GM21367 (cell line): ENCODE results near the gene ANO5.
"Not testable (repeated sequence)": the region's sequence is repeated elsewhere in the genome, so short reads cannot be mapped to it uniquely, and the experiment has no call there.

Experiments used
- ATAC-seq: cut with Tn5 transposase; IDR thresholded peaks from one replicate; pipeline ENCODE4 v1.9.1; 2021; ENCODE audit not compliant: unreplicated experiment

The ANO5 gene

GRCh38 chr11:22197139-22198005, 4.5 kb downstream of the ANO5 start:
- ATAC-seq = no peak

GRCh38 chr11:22199243-22199642, 6.4 kb downstream of the ANO5 start:
- ATAC-seq = no peak

DNA sequence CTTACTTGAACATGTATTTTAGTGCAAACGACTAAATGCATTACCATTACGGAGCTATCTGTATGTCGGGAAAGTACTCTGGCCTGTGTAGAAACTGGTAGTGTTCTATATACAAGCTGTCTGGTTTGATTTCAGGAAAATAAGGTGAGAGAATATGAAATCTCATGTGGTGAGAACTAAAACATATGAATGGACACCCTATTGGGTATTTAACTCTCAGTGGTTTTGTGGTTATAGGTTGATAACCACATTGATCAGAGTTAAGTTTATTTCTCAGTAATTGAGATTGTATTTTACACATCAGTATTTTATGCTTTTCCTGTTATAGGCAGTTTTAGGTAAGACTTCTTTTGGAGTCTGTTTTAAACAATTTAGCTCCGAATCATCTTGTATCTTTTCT, 10.4 kb downstream of the ANO5 start:
- ATAC-seq = no peak

DNA sequence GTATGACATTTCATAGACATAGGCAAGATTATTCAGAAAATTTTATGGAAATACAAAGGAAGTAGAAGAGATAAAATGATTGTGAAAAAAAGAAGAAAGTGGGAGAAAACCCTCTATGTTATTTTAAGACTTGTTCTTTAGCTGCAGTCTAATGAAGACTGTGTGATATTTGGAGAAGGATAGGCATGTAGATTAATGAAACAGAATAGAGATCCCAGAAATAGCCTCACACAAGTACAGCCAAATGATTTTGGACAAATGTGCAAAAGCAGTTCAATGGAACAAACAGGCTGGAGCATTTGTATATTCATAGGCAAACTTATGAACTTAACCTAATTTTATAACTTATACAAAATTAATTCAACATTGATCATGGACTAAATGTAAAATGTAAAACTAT, 14.3 kb downstream of the ANO5 start:
- no peak for ATAC-seq

- no peak for ATAC-seq
Observed at GRCh38 chr11:22208151-22208858, 15.4 kb downstream of the ANO5 start.

DNA sequence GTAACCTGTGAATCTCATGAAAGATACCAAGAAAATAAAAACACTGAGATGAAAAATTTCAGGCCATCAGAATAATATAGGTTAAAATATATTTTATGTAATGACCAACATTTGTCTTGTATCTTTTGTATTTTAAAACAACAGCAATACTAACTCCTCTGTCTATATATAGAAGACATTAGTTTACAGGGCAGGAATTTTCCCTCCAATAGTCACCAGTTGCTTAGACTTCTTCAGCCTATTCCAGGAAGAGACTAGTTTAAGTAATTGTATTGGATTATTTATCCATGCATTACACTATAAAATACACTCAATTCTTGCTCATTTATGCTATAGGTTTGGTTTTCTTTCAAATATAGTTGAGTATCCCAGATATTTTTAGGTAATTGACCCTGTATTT, 24.1 kb downstream of the ANO5 start:
- ATAC-seq = no peak

DNA sequence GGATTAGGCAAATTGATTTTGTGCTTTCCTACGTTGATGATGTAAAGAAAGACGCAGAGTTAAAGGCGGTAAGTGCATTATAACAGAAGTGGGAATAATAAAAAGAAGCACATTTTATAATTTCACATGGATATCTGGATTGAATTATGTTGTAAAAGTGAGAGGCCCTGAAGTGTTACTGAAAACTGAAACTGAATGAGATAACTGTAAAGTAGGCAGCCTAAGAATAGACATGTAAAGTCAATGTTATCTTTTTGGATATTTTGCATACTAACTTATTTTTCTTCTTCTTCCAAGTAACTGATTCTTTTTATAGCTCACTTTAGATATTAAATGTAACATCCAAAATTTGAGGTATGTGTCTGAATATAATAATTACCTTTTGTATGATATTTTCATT, 28.3 kb downstream of the ANO5 start:
- ATAC-seq = no peak

DNA sequence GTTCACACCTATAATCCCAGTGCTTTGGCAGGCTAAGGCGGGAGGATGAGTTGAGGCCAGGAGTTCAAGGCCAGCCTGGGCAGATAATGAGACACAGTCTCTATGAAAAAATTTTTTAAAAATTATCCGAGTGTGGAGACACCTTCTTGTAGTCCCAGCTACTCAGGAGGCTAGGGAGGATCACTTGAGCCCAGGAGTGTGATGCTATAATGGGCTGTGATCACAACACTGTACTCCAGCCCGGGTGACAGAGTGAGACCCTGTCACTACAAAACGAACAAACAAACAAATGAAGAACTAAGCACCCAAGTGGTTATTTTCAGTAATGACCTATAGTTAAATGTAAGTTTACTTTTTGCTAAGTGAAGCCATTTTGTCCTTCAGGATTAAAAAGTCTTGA, 32.3 kb downstream of the ANO5 start:
- ATAC-seq = no peak

DNA sequence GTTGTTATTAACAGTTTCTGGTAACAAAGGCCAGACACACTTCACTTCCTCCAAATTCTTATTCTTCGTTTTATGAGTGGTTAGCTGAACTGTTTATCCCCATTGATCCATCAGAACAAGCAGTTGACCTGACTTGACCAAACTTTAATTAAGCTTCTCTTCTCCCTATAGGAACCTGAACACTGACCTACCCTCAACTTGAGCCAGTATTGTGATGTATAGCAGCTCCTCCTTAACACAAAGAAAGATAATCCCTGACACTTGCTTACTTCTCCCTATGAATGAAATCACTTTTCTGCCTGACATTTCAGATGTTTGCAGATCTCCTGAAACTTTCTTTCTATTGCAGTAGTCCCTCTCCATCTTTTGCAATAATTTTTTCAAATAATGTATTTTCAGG, 41.9 kb downstream of the ANO5 start:
- ATAC-seq = no peak

DNA sequence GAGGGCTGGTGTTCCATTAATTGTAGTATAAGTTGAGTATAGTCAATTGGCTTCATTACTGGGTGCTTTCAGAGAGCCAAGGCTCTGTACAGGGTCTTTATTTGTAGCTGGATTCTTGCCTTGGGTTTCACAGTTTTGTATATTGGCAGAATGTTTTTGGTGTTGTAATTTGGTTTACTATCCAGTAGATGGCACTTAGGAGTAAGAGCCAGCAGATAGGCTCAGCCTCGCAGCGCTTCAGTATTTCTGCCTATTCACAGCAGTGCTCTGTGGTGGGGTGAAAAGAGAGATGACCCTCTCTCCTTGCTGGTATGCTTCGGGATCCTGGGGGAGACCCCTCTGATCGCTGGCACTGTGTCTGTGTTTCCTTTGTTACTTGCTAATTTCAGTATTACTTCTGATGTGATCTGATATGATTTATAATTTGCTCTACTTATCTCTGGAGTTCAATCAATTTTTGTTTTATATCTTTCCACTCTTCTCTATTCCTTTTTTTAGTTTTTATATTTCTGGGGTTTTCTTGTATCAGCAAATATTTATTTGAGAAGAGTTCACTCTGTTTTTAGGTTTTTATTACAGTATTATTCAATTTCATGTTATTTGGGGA, 52.2 kb downstream of the ANO5 start:
- peak; percentile 96 for ATAC-seq

DNA sequence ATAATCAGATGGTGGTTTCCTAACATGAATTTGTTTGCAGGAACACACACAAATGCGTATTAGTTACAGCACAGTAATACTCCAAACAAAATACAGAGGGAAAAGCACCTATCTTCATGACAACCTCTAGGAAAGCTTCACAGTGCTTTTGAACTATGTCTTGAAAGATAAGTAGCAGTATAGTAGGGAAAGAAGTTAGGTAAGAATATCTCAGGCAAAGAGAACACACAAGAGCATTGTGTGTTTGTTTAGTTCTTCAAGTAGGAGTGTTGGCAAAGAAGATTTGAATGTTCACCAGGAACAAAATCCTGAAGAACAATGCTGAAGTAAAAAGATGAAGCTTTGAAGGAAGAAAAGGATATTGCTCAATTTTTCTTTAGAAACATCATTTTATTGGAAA, 54.1 kb downstream of the ANO5 start:
- no peak for ATAC-seq

- ATAC-seq = no peak
Observed at GRCh38 chr11:22249871-22250270, 57.0 kb downstream of the ANO5 start.

DNA sequence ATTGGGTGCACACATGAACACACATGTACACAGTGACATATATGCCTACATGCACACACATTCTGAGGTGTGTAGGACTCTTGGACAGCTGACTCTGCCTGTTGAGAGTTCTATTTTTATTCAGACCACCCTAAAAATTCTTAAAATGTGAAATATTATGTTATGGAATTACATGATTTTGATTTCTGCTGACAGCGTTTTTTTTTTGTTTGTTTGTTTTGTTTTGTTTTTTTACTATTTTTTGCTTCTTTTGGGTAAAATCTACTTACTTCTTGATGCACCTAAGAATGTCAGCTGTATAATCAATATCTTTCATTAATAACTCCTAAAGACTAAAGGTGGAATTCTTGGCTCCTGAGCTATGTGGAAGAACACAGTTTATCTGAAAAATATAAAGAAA, 64.0 kb downstream of the ANO5 start:
- no peak for ATAC-seq

- ATAC-seq = no peak
Observed at GRCh38 chr11:22263613-22264012, 70.7 kb downstream of the ANO5 start.

GRCh38 chr11:22268983-22269624, 76.2 kb downstream of the ANO5 start:
- ATAC-seq = not testable (repeated sequence)

DNA sequence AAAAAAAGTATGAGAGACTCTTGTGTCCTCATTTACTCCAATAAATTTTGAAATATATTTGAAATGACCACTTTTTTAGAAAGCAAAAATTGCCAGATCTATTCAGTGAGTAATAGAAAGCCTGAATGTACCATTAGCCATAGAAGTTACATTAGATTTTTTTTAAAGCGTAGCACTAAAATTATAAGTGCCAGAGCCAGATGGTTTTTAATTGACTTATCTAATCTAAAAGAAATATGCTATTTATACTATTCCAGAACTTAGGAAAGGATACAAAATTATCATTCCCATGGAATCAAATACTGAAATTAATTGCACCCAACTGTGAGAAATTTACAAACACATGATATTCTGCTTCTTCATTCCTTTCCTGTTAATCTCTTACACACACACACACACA, 80.9 kb downstream of the ANO5 start:
- no peak for ATAC-seq

GRCh38 chr11:22275600-22275999, 82.7 kb downstream of the ANO5 start:
- no peak for ATAC-seq

GRCh38 chr11:22276535-22276934, 83.7 kb downstream of the ANO5 start:
- no peak for ATAC-seq

DNA sequence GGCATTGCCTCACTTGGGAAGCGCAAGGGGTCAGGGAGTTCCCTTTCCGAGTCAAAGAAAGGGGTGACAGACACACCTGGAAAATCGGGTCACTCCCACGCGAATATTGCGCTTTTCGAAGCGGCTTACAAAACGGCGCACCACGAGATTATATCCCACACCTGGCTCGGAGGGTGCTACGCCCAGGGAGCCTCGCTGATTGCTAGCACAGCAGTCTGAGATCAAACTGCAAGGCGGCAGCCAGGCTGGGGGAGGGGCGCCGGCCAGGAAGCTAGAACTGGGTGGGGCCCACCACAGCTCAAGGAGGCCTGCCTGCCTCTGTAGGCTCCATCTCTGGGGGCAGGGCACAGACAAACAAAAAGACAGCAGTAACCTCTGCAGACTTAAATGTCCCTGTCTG, 92.1 kb downstream of the ANO5 start:
- not testable (repeated sequence) for ATAC-seq

- ATAC-seq = no peak
Observed at GRCh38 chr11:22302368-22302767, 109.5 kb downstream of the ANO5 start.

- peak; percentile 71 for ATAC-seq
Observed at GRCh38 chr11:22304337-22304961, 111.6 kb downstream of the ANO5 start.
